HepG2 (cell line): ENCODE data around the gene SNX10. TPM values are rescaled to one million over a fixed set of nuclear protein-coding genes. Genes with fewer than 3 reads are reported as not detected.

ENCODE experiments used
- ATAC-seq: fragments of 200-7000 bp; cut with Tn5 transposase; 3 replicates; pipeline ENCODE4 v1.9.1; 2020; ENCODE audit warnings: mild to moderate bottlenecking, moderate library complexity
- BruUV-seq: library from RNA; stranded (reverse); fragments of 400-500 nt; replicated peaks from 2 replicates; lab custom pipeline; 2021; lab: Mats Ljungman, UMichigan
- CTCF ChIA-PET: fragments of 300-600 bp; formaldehyde crosslinking; extraction: SDS; loops from one replicate; lab custom pipeline; 2021; ENCODE audit warnings: low total read pairs, inconsistent platforms, low intra/inter-chr PET ratio; lab: Yijun Ruan, JAX
- POLR2A ChIA-PET: fragments of 350-600 bp; sonication (Branson Sonifier 250); formaldehyde crosslinking; loops from one replicate; lab custom pipeline; 2020; ENCODE audit warnings: antibody characterized with exemption, inconsistent platforms; lab: Yijun Ruan, JAX
- DNase-seq: peaks from one replicate; pipeline ENCODE4 v3.0.0-alpha.2; 2015; ENCODE audit warnings: low spot score
- FAIRE-seq: peaks from 3 replicates; lab custom pipeline; 2011; peaks lifted over from hg19 to GRCh38; lab: Jason Lieb, UNC
- H2AFZ ChIP-seq: one replicate; pipeline ENCODE4 v1.6.1; 2011; ENCODE audit warnings: low read length, inconsistent platforms
- H3K27ac ChIP-seq: fragments of 300-600 bp; 3 replicates; pipeline ENCODE4 v1.8.0; 2011; ENCODE audit warnings: mixed run types, mild to moderate bottlenecking, mixed read lengths, low read length, inconsistent platforms; ENCODE audit not compliant: insufficient read depth; ENCODE audit errors: extremely low read length
- H3K27me3 ChIP-seq, 2 experiments: fragments of 200-600 bp in 1 of 2; 2 replicates in 1 of 2; 3 replicates in 1 of 2; pipeline versions ENCODE4 v1.6.0 to v1.8.0; 2011; ENCODE audit warnings: low read length in 2 of 2, mild to moderate bottlenecking in 2 of 2, moderate library complexity in 2 of 2, inconsistent platforms in 1 of 2; ENCODE audit not compliant: insufficient read depth in 2 of 2, control insufficient read depth in 1 of 2
- H3K36me3 ChIP-seq, 2 experiments: fragments of 200-600 bp in 1 of 2; replicated peaks in 1 of 2; 2 replicates in 1 of 2; 3 replicates in 1 of 2; pipeline versions ENCODE4 v1.5.1 to v1.8.0; 2011; ENCODE audit warnings: low read length in 2 of 2, inconsistent platforms in 1 of 2; ENCODE audit not compliant: insufficient read depth in 2 of 2, control insufficient read depth in 1 of 2
- H3K4me1 ChIP-seq: 2 replicates; pipeline ENCODE4 v1.5.1; 2012; ENCODE audit warnings: low read length, inconsistent platforms; ENCODE audit not compliant: insufficient read depth
- H3K4me2 ChIP-seq: 2 replicates; pipeline ENCODE4 v1.6.0; 2011; ENCODE audit warnings: low read depth, low read length, inconsistent platforms
- H3K4me3 ChIP-seq, 3 experiments: fragments of 200-600 bp in 1 of 3; sonication (generic), shearing (Covaris generic) in 1 of 3; replicated peaks in 1 of 3; 2 replicates each; pipeline ENCODE4 v1.5.1; 2011 to 2016; ENCODE audit warnings: low read length in 3 of 3, inconsistent platforms in 2 of 3, low read depth in 2 of 3, mild to moderate bottlenecking in 2 of 3, control low read depth in 1 of 3, mixed read lengths in 1 of 3; ENCODE audit not compliant: insufficient read depth in 1 of 3
- H3K79me2 ChIP-seq: one replicate; pipeline ENCODE4 v1.6.1; 2011; ENCODE audit warnings: low read length, inconsistent platforms; ENCODE audit not compliant: insufficient read depth
- H3K9ac ChIP-seq: 2 replicates; pipeline ENCODE4 v1.6.0; 2011; ENCODE audit warnings: mild to moderate bottlenecking, low read depth, low read length, inconsistent platforms; ENCODE audit not compliant: insufficient read depth
- H3K9me3 ChIP-seq: 2 replicates; pipeline ENCODE4 v1.5.1; 2012; ENCODE audit warnings: mild to moderate bottlenecking, low read length
- H4K20me1 ChIP-seq: 2 replicates; pipeline ENCODE4 v1.6.0; 2011; ENCODE audit warnings: inconsistent platforms, mild to moderate bottlenecking, low read length, moderate library complexity; ENCODE audit not compliant: insufficient read depth
- AHR ChIP-seq: IDR thresholded peaks from 2 replicates; pipeline ENCODE4 v1.6.1; 2018; ENCODE audit warnings: missing genetic modification reagents, missing compliant biosample characterization
- CEBPB ChIP-seq: IDR thresholded peaks from 2 replicates; pipeline ENCODE4 v1.6.1; 2011; ENCODE audit warnings: low read depth, low read length, improper control_type of control experiment, borderline replicate concordance
- CEBPG ChIP-seq: IDR thresholded peaks from 2 replicates; pipeline ENCODE4 v1.6.1; 2016
- FOXA3 ChIP-seq: IDR thresholded peaks from 2 replicates; pipeline ENCODE4 v1.6.1; 2016; ENCODE audit warnings: missing genetic modification reagents, missing compliant biosample characterization
- MXI1 ChIP-seq: IDR thresholded peaks from 3 replicates; pipeline ENCODE4 v1.6.1; 2012; ENCODE audit warnings: low read depth, low read length, inconsistent platforms, borderline replicate concordance
- SOX6 ChIP-seq, 2 experiments: fragments of 450-650 bp in 1 of 2; sonication (generic) in 1 of 2; formaldehyde crosslinking in 1 of 2; IDR thresholded peaks; 2 replicates each; pipeline versions ENCODE4 v1.4.0 to v1.6.1; 2017 to 2020; ENCODE audit warnings: antibody characterized with exemption in 1 of 2, mild to moderate bottlenecking in 1 of 2, missing genetic modification reagents in 1 of 2
- ZBTB1 ChIP-seq: sonication (generic); formaldehyde crosslinking; IDR thresholded peaks from 2 replicates; pipeline ENCODE4 v1.4.0; 2020; ENCODE audit warnings: missing genetic modification reagents, borderline replicate concordance
- ZMYM4 ChIP-seq: sonication (generic); formaldehyde crosslinking; IDR thresholded peaks from 2 replicates; pipeline ENCODE4 v1.8.1; 2023; ENCODE audit warnings: mild to moderate bottlenecking, missing genetic modification reagents
- ZNF280B ChIP-seq: sonication (generic); formaldehyde crosslinking; IDR thresholded peaks from 2 replicates; pipeline ENCODE4 v1.5.0; 2020; ENCODE audit warnings: missing genetic modification reagents, mild to moderate bottlenecking, borderline replicate concordance
- ZNF558 ChIP-seq: sonication (generic); formaldehyde crosslinking; IDR thresholded peaks from 2 replicates; pipeline ENCODE4 v1.9.0; 2022; ENCODE audit warnings: mild to moderate bottlenecking, missing genetic modification reagents, borderline replicate concordance
- ZNF629 ChIP-seq: sonication (generic); formaldehyde crosslinking; conservative IDR thresholded peaks from 2 replicates; pipeline ENCODE4 v1.5.0; 2020; ENCODE audit warnings: missing genetic modification reagents
- ZNF644 ChIP-seq: IDR thresholded peaks from 2 replicates; pipeline ENCODE4 v1.6.1; 2016; ENCODE audit warnings: low read depth
- ZNF766 ChIP-seq: sonication (generic); formaldehyde crosslinking; IDR thresholded peaks from 2 replicates; pipeline ENCODE4 v1.5.0; 2020; ENCODE audit warnings: missing genetic modification reagents, borderline replicate concordance
- WGBS: methylation state at CpG from one replicate; pipeline ENCODE4 v1.1.6; 2017; ENCODE audit warnings: low lambda C conversion rate; 5-methylcytosine and 5-hydroxymethylcytosine counted together
- in situ Hi-C: cut with HindIII; loops from 2 replicates; pipeline ENCODE4 v1.10.0; 2017; ENCODE audit warnings: low pct_unique_long_range_greater_than_20kb; ENCODE audit not compliant: extremely low pct_ligation_motif_present
- intact Hi-C: fragments of 100-400 bp; cut with micrococcal nuclease; formaldehyde crosslinking; loops from one replicate; pipeline ENCODE4 v1.10.0; 2022; ENCODE audit not compliant: unreplicated experiment
- polyA plus RNA-seq, 8 experiments: library from polyadenylated mRNA; depleted of rRNA in 3 of 8; stranded (reverse) in 7 of 8; unstranded in 1 of 8; fragments of >200 nt; fragmentation: Illumina TruSeq in 4 of 8; extraction: Trizol in 4 of 8; gene quantifications; 2 replicates each; pipeline versions ENCODE4 v1.2.1 to v1.2.3, GENCODE V29; 2011 to 2016; ENCODE audit warnings: low read depth in 4 of 8, missing spikeins in 1 of 8, mixed read lengths in 1 of 8; ENCODE audit not compliant: insufficient read depth in 1 of 8
- total RNA-seq, 5 experiments: library from RNA; depleted of rRNA; stranded (reverse); fragments of >200 nt; fragmentation: Illumina TruSeq; extraction: Trizol; gene quantifications; 2 replicates each; pipeline ENCODE4 v1.2.3, GENCODE V29; 2016; ENCODE audit warnings: low read depth in 1 of 5

The SNX10 gene
- total and polyA plus RNA-seq, 2 of the 13 experiments (the other 11 are each of a cell fraction or from before 2014, with no cell fraction given), result 26.0 to 27.6 TPM

GRCh38 chr7:26403640-26404039, 112.0 kb downstream of the SNX10 start:
- Histone ChIP-seq H3K4me1 (peaks cover 27% of the 10 kb centered on the region), H3K27ac (no peak overlapping the region), H3K9ac (no peak overlapping the region), H3K4me3 (no peak overlapping the region), H4K20me1 (no peaks in the 10 kb centered on the region), H3K9me3 (no peaks in the 10 kb centered on the region), H3K79me2 (no peaks in the 10 kb centered on the region), H3K36me3 (no peaks in the 10 kb centered on the region), H3K27me3 (peaks cover 0 to 14% of the 10 kb centered on the region in 2 experiments; a peak in 2 of 5 replicates), H2AFZ (no peak overlapping the region), H3K4me2 (no peak overlapping the region)
- WGBS, result 17% methylated on average over 3 of the region's 3 CpGs
- in situ Hi-C loops, result no loop called here
- intact Hi-C loops, result no loop called here
- FAIRE-seq (no peak), DNase-seq (no peak), ATAC-seq (no peak)
- TF ChIP-seq ZBTB1 (CRISPR knock-in tag), result no peak
- TF ChIP-seq SOX6 (IDR thresholded peaks at IDR 0.05), result no peak
- no peak for TF ChIP-seq SOX6 (CRISPR knock-in tag; IDR thresholded peaks at IDR 0.05)
- TF ChIP-seq MXI1, result no peak
- no peak for TF ChIP-seq ZNF766
- 0 out of 2 replicates have a peak, but pooled peaks have one; percentile 22 for TF ChIP-seq CEBPB
- no peak for TF ChIP-seq ZNF629 (CRISPR knock-in tag)
- CTCF ChIA-PET, result no interaction called here
- POLR2A ChIA-PET, result no interaction called here
- no TSS peak for BruUV-seq

GRCh38 chr7:26404189-26404996, 112.7 kb downstream of the SNX10 start:
- ATAC-seq, result peak; percentile 69
- no peak overlapping the region for H3K27ac ChIP-seq
- peak overlapping the region; percentile 22 for H2AFZ ChIP-seq
- no peak for TF ChIP-seq ZNF558
- peak; percentile 76 for TF ChIP-seq CEBPG (CRISPR knock-in tag)
- TF ChIP-seq ZMYM4 (CRISPR knock-in tag), result peak; percentile 39; the same call in 1 of the 2 replicates
- no peak for TF ChIP-seq AHR (CRISPR knock-in tag)
- TF ChIP-seq ZNF280B (CRISPR knock-in tag), result no peak
- TF ChIP-seq ZNF644 (CRISPR knock-in tag), result peak; percentile 52; the same call in 1 of the 2 replicates
- peak; percentile 84 for TF ChIP-seq FOXA3

More at GRCh38 chr7:26404189-26404996, 112.7 kb downstream of the SNX10 start:
- peak; percentile 39 for DNase-seq
- H3K36me3 ChIP-seq, result no peaks in the 10 kb centered on the region
- H3K4me2 ChIP-seq, result peak overlapping the region; percentile 50
- peaks cover 0 to 7% of the 10 kb centered on the region in 2 experiments; a peak in 2 of 5 replicates for H3K27me3 ChIP-seq
- peak overlapping the region in 1 of 3 experiments; percentile 9; a peak in 1 of 6 replicates for H3K4me3 ChIP-seq
- H3K79me2 ChIP-seq, result no peaks in the 10 kb centered on the region
- ChIA-PET CTCF (no interaction called here), POLR2A (no interaction called here)
- WGBS, result 20% methylated on average over 10 of the region's 10 CpGs
- no peak overlapping the region for H3K9ac ChIP-seq
- FAIRE-seq, result peak; percentile 62
- intact Hi-C loops (no loop called here), in situ Hi-C loops (no loop called here)
- H3K4me1 ChIP-seq, result peaks cover 20% of the 10 kb centered on the region
- no peaks in the 10 kb centered on the region for H4K20me1 ChIP-seq
- no TSS peak for BruUV-seq
- H3K9me3 ChIP-seq, result no peaks in the 10 kb centered on the region
